Measurements from ENCODE around the gene KATNAL1.
A peak's percentile ranks its signal among the peaks of the same experiment; 100 is the strongest.

KATNAL1 gene

GRCh38 chr13:30332456-30333143, 25.2 kb upstream of the KATNAL1 start:
- DNase-seq (ENCODE audit: low spot score): no peak

- DNase-seq (ENCODE audit: low spot score): no peak
These were observed 24.0 kb upstream of the KATNAL1 start for GRCh38 chr13:30331331-30331771.

- no peak for DNase-seq (ENCODE audit: low spot score)
These were observed 21.7 kb upstream of the KATNAL1 start for GRCh38 chr13:30329009-30329585.

GRCh38 chr13:30325668-30326067, 18.3 kb upstream of the KATNAL1 start:
- no peak for DNase-seq (ENCODE audit: low spot score)

- no peak for DNase-seq (ENCODE audit: low spot score)
These were observed 16.2 kb upstream of the KATNAL1 start for GRCh38 chr13:30323524-30323923.

GRCh38 chr13:30322428-30322827, 15.1 kb upstream of the KATNAL1 start:
- DNase-seq (ENCODE audit: low spot score): no peak

- DNase-seq (ENCODE audit: low spot score): no peak
These were observed 13.9 kb upstream of the KATNAL1 start for GRCh38 chr13:30321256-30321655.

- DNase-seq (ENCODE audit: low spot score): peak; percentile 88
These were observed 12.3 kb upstream of the KATNAL1 start for GRCh38 chr13:30319655-30320054.

GRCh38 chr13:30319130-30319529, 11.8 kb upstream of the KATNAL1 start:
- DNase-seq (ENCODE audit: low spot score): no peak

GRCh38 chr13:30318026-30318425, 10.7 kb upstream of the KATNAL1 start:
- no peak for DNase-seq (ENCODE audit: low spot score)

- DNase-seq (ENCODE audit: low spot score): no peak
These were observed 7.2 kb upstream of the KATNAL1 start for GRCh38 chr13:30314562-30314961.

GRCh38 chr13:30314069-30314468, 6.7 kb upstream of the KATNAL1 start:
- DNase-seq (ENCODE audit: low spot score): no peak

GRCh38 chr13:30313311-30313710, 6.0 kb upstream of the KATNAL1 start:
- DNase-seq (ENCODE audit: low spot score): no peak

GRCh38 chr13:30312904-30313303, 5.6 kb upstream of the KATNAL1 start:
- DNase-seq (ENCODE audit: low spot score): no peak

GRCh38 chr13:30308548-30308947, 1.2 kb upstream of the KATNAL1 start:
- no peak for DNase-seq (ENCODE audit: low spot score)

GRCh38 chr13:30307971-30308290, 580 bp upstream of the KATNAL1 start:
- no peak for DNase-seq (ENCODE audit: low spot score)

GRCh38 chr13:30306762-30307193, 573 bp downstream of the KATNAL1 start:
- peak; percentile 92 for DNase-seq (ENCODE audit: low spot score)

GRCh38 chr13:30305456-30305970, 1.8 kb downstream of the KATNAL1 start:
- no peak for DNase-seq (ENCODE audit: low spot score)

- no peak for DNase-seq (ENCODE audit: low spot score)
These were observed 4.1 kb downstream of the KATNAL1 start for GRCh38 chr13:30303269-30303668.

GRCh38 chr13:30301827-30302226, 5.5 kb downstream of the KATNAL1 start:
- DNase-seq (ENCODE audit: low spot score): no peak

- DNase-seq (ENCODE audit: low spot score): no peak
These were observed 6.8 kb downstream of the KATNAL1 start for GRCh38 chr13:30300596-30300995.

GRCh38 chr13:30299786-30300185, 7.6 kb downstream of the KATNAL1 start:
- DNase-seq (ENCODE audit: low spot score): no peak

- DNase-seq (ENCODE audit: low spot score): no peak
These were observed 12.2 kb downstream of the KATNAL1 start for GRCh38 chr13:30295116-30295515.

GRCh38 chr13:30294004-30294403, 13.3 kb downstream of the KATNAL1 start:
- no peak for DNase-seq (ENCODE audit: low spot score)
